ENCODE data around the gene DACT1. TPM values are rescaled to one million over a fixed set of nuclear protein-coding genes. Genes with fewer than 3 reads are reported as not detected.
A peak's percentile ranks its signal among the peaks of the same experiment; 100 is the strongest.

The DACT1 gene
- total and polyA plus RNA-seq, 2 of the 13 experiments (the other 11 are each of a cell fraction or from before 2014, with no cell fraction given) = 0.01 TPM; not detected in 1

GRCh38 chr14:58639842-58640484, 2.2 kb downstream of the DACT1 start:
- TF ChIP-seq CTCF (CRISPR knock-in tag; IDR thresholded peaks at IDR 0.05) = peak; percentile 58
- peak; percentile 27; the same call in 1 of the 2 replicates for TF ChIP-seq SMC3 (IDR thresholded peaks at IDR 0.05; ENCODE audit: low read length)
- TF ChIP-seq ZNF598 (CRISPR knock-in tag; IDR thresholded peaks at IDR 0.05; ENCODE audit: borderline replicate concordance) = no peak
- TF ChIP-seq STAG1 (CRISPR knock-in tag; IDR thresholded peaks at IDR 0.05) = peak; percentile 75
- TF ChIP-seq SP5 (CRISPR knock-in tag; IDR thresholded peaks at IDR 0.05; ENCODE audit: borderline replicate concordance, low read depth) = no peak
- ChIA-PET CTCF (ENCODE audit: low intra/inter-chr PET ratio, low total read pairs) (interaction anchor here (1.3 kb wide), 1 partner anchor 380 kb away, joined by 4 read pairs; no protein-coding TSS in a partner anchor), POLR2A (no interaction called here)
- ATAC-seq = peak; percentile 31; the same call in 1 of the 3 replicates
- Histone ChIP-seq H3K9me3 (ENCODE audit: low read length) (no peaks in the 10 kb centered on the region), H4K20me1 (ENCODE audit: insufficient read depth, low read length) (no peaks in the 10 kb centered on the region), H3K4me3 (replicated peaks in 1 of 3; ENCODE audit: insufficient read depth in 1 of 3, low read depth in 2 of 3, low read length in 3 of 3) (no peak overlapping the region), H3K79me2 (ENCODE audit: insufficient read depth, low read length) (no peaks in the 10 kb centered on the region), H3K4me1 (ENCODE audit: insufficient read depth, low read length) (peaks cover 9% of the 10 kb centered on the region), H3K4me2 (ENCODE audit: low read depth, low read length) (no peak overlapping the region), H2AFZ (ENCODE audit: low read length) (no peak overlapping the region), H3K27me3 (ENCODE audit: control insufficient read depth in 1 of 2, insufficient read depth in 2 of 2, low read length in 2 of 2) (peaks cover 5 to 44% of the 10 kb centered on the region in 2 experiments), H3K9ac (ENCODE audit: insufficient read depth, low read depth, low read length) (no peak overlapping the region), H3K27ac (ENCODE audit: extremely low read length, insufficient read depth, low read length) (no peak overlapping the region), H3K36me3 (replicated peaks in 1 of 2; ENCODE audit: control insufficient read depth in 1 of 2, insufficient read depth in 2 of 2, low read length in 2 of 2) (no peaks in the 10 kb centered on the region)
- in situ Hi-C loops (cut with HindIII; ENCODE audit: extremely low pct_ligation_motif_present, low pct_unique_long_range_greater_than_20kb) = no loop called here
- DNase-seq (ENCODE audit: low spot score) = peak; percentile 15
- peak; percentile 71 for FAIRE-seq
- intact Hi-C loops (cut with micrococcal nuclease; ENCODE audit: unreplicated experiment) = loop anchor here (1.0 to 5.0 kb wide), 2 partner anchors 138 to 379 kb away; no protein-coding TSS in a partner anchor
- no TSS peak for BruUV-seq (replicated peaks)
- WGBS (ENCODE audit: low lambda C conversion rate) = 2% methylated on average over 5 of the region's 5 CpGs

GRCh38 chr14:58640959-58641358, 3.2 kb downstream of the DACT1 start:
- H3K9ac ChIP-seq (ENCODE audit: insufficient read depth, low read depth, low read length) = no peak overlapping the region
- H3K4me3 ChIP-seq (replicated peaks in 1 of 3; ENCODE audit: insufficient read depth in 1 of 3, low read depth in 2 of 3, low read length in 3 of 3) = no peak overlapping the region
- no peaks in the 10 kb centered on the region for H3K79me2 ChIP-seq (ENCODE audit: insufficient read depth, low read length)
- ATAC-seq (no peak), DNase-seq (ENCODE audit: low spot score) (no peak), FAIRE-seq (no peak)
- H3K27ac ChIP-seq (ENCODE audit: extremely low read length, insufficient read depth, low read length) = no peak overlapping the region
- no peaks in the 10 kb centered on the region for H3K36me3 ChIP-seq (replicated peaks in 1 of 2; ENCODE audit: control insufficient read depth in 1 of 2, insufficient read depth in 2 of 2, low read length in 2 of 2)
- intact Hi-C loops (cut with micrococcal nuclease; ENCODE audit: unreplicated experiment) = loop anchor here (1.0 kb wide), 1 partner anchor 378 kb away; no protein-coding TSS in a partner anchor
- no peaks in the 10 kb centered on the region for H3K9me3 ChIP-seq (ENCODE audit: low read length)
- H3K27me3 ChIP-seq (ENCODE audit: control insufficient read depth in 1 of 2, insufficient read depth in 2 of 2, low read length in 2 of 2) = peaks cover 5 to 50% of the 10 kb centered on the region in 2 experiments
- no peaks in the 10 kb centered on the region for H4K20me1 ChIP-seq (ENCODE audit: insufficient read depth, low read length)
- H3K4me1 ChIP-seq (ENCODE audit: insufficient read depth, low read length) = peaks cover 9% of the 10 kb centered on the region
- H3K4me2 ChIP-seq (ENCODE audit: low read depth, low read length) = no peak overlapping the region
- in situ Hi-C loops (cut with HindIII; ENCODE audit: extremely low pct_ligation_motif_present, low pct_unique_long_range_greater_than_20kb) = no loop called here
- POLR2A ChIA-PET = no interaction called here
- H2AFZ ChIP-seq (ENCODE audit: low read length) = no peak overlapping the region
- CTCF ChIA-PET (ENCODE audit: low intra/inter-chr PET ratio, low total read pairs) = no interaction called here
- BruUV-seq (replicated peaks) = no TSS peak
- 4% methylated on average over 2 of the region's 2 CpGs for WGBS (ENCODE audit: low lambda C conversion rate)
- no peak for TF ChIP-seq TFDP2 (CRISPR knock-in tag; IDR thresholded peaks at IDR 0.05)
- TF ChIP-seq MTA1 (CRISPR knock-in tag; IDR thresholded peaks at IDR 0.05; ENCODE audit: borderline replicate concordance) = no peak
- no peak for TF ChIP-seq RFXANK (CRISPR knock-in tag; IDR thresholded peaks at IDR 0.05)
- no peak for TF ChIP-seq ZNF563 (CRISPR knock-in tag; IDR thresholded peaks at IDR 0.05)

Measured in HepG2 (cell line).